GM12878 (cell line): Measurements from ENCODE around the gene SLC17A2. TPM values are rescaled to one million over a fixed set of nuclear protein-coding genes. Genes with fewer than 3 reads are reported as not detected.
"Not testable (repeated sequence)": the region's sequence is repeated elsewhere in the genome, so short reads cannot be mapped to it uniquely, and the experiment has no call there.

Experiments
- ATAC-seq: fragments of 200-7000 bp; cut with Tn5 transposase; 3 replicates; pipeline ENCODE4 v1.9.1; 2020; ENCODE audit warnings: mild to moderate bottlenecking, moderate library complexity
- BruUV-seq: library from RNA; stranded (reverse); fragments of 400-500 nt; replicated peaks from 2 replicates; lab custom pipeline; 2021; lab: Mats Ljungman, UMichigan
- CTCF ChIA-PET: fragments of 300-600 bp; sonication (Branson Sonifier 250); formaldehyde crosslinking; extraction: SDS; loops from one replicate; lab custom pipeline; 2021; ENCODE audit warnings: inconsistent platforms; lab: Yijun Ruan, JAX
- POLR2A ChIA-PET: fragments of 350-600 bp; formaldehyde crosslinking; extraction: SDS; loops from one replicate; lab custom pipeline; 2021; ENCODE audit warnings: inconsistent platforms; lab: Charles Lee
- RAD21 ChIA-PET: fragments of 300-600 bp; sonication (Branson Sonifier 250); formaldehyde crosslinking; loops from one replicate; lab custom pipeline; 2023; ENCODE audit warnings: antibody characterized with exemption; ENCODE audit not compliant: unreplicated experiment; lab: Charles Lee
- SMC1A ChIA-PET: fragments of 300-600 bp; sonication (Branson Sonifier 250); formaldehyde crosslinking; loops from one replicate; lab custom pipeline; 2023; ENCODE audit not compliant: unreplicated experiment, uncharacterized antibody; lab: Charles Lee
- DNase-seq: peaks from one replicate; pipeline ENCODE4 v3.0.0-alpha.2; 2011; ENCODE audit warnings: low read depth, low spot score
- FAIRE-seq: peaks from 3 replicates; lab custom pipeline; 2011; peaks lifted over from hg19 to GRCh38; lab: Jason Lieb, UNC
- H2AFZ ChIP-seq: 2 replicates; pipeline ENCODE4 v1.6.0; 2011; ENCODE audit warnings: low read depth, low read length, control low read depth; ENCODE audit not compliant: control insufficient read depth
- H3K27ac ChIP-seq: 2 replicates; pipeline ENCODE4 v1.5.1; 2011; ENCODE audit warnings: control low read depth; ENCODE audit not compliant: control insufficient read depth, insufficient read depth
- H3K27me3 ChIP-seq, 2 experiments: replicated peaks in 1 of 2; 2 replicates each; pipeline versions ENCODE4 v1.6.0 to v1.6.1; 2011; ENCODE audit warnings: low read length in 1 of 2; ENCODE audit not compliant: control insufficient read depth in 2 of 2, insufficient read depth in 2 of 2
- H3K36me3 ChIP-seq, 2 experiments: 2 replicates each; pipeline ENCODE4 v1.5.1; 2011; ENCODE audit warnings: low read length in 1 of 2; ENCODE audit not compliant: control insufficient read depth in 2 of 2, insufficient read depth in 2 of 2
- H3K4me1 ChIP-seq: 2 replicates; pipeline ENCODE4 v1.6.1; 2011; ENCODE audit warnings: mild to moderate bottlenecking, low read length, moderate library complexity, mixed read lengths; ENCODE audit not compliant: control insufficient read depth, insufficient read depth
- H3K4me2 ChIP-seq: 2 replicates; pipeline ENCODE4 v1.6.0; 2011; ENCODE audit warnings: control low read depth; ENCODE audit not compliant: control insufficient read depth, insufficient read depth
- H3K4me3 ChIP-seq: fragments of 200-600 bp; sonication (generic); 2 replicates; pipeline ENCODE4 v1.5.1; 2016
- H3K79me2 ChIP-seq: 2 replicates; pipeline ENCODE4 v1.6.0; 2011; ENCODE audit warnings: low read length; ENCODE audit not compliant: control insufficient read depth, insufficient read depth
- H3K9ac ChIP-seq: 2 replicates; pipeline ENCODE4 v1.8.0; 2011; ENCODE audit warnings: low read length, control low read depth, mixed read lengths; ENCODE audit not compliant: control insufficient read depth, insufficient read depth
- H3K9me3 ChIP-seq: replicated peaks from 3 replicates; pipeline ENCODE4 v1.5.1; 2011; ENCODE audit warnings: mild to moderate bottlenecking, low read length; ENCODE audit not compliant: control insufficient read depth, insufficient read depth
- H4K20me1 ChIP-seq: 2 replicates; pipeline ENCODE4 v1.6.0; 2011; ENCODE audit not compliant: control insufficient read depth, insufficient read depth
- WGBS: methylation state at CpG from one replicate; pipeline ENCODE4 v1.1.6; 2016; ENCODE audit warnings: low lambda C conversion rate; ENCODE audit not compliant: insufficient replicate concordance, insufficient coverage; ENCODE audit errors: missing lambda C conversion rate; 5-methylcytosine and 5-hydroxymethylcytosine counted together
- in situ Hi-C: fragments of 300-500 bp; cut with MboI; formaldehyde crosslinking; loops from 9 replicates; pipeline ENCODE4 v1.14.3; 2018; ENCODE audit warnings: mixed read lengths
- intact Hi-C: fragments of 100-400 bp; cut with micrococcal nuclease; formaldehyde crosslinking; loops from one replicate; pipeline ENCODE4 v1.14.2; 2022; ENCODE audit not compliant: unreplicated experiment
- polyA plus RNA-seq, 11 experiments: library from polyadenylated mRNA; depleted of rRNA in 4 of 11; unstranded in 6 of 11; stranded (reverse) in 5 of 11; fragments of >200 nt; fragmentation: Nextera tagmentation in 4 of 11; fragmentation: Illumina TruSeq in 1 of 11; extraction: Ambion mirVana in 4 of 11; extraction: Trizol in 1 of 11; gene quantifications; 1 replicate in 1 of 11; 2 replicates in 10 of 11; pipeline versions ENCODE4 v1.2.1 to v1.2.3, GENCODE V29; 2011 to 2016; ENCODE audit warnings: inconsistent platforms in 2 of 11, missing spikeins in 2 of 11, low read depth in 1 of 11
- total RNA-seq, 4 experiments: library from RNA; depleted of rRNA in 3 of 4; stranded (reverse); fragments of >200 nt in 3 of 4; fragmentation: Illumina TruSeq in 1 of 4; extraction: Trizol in 1 of 4; gene quantifications; 2 replicates each; pipeline versions ENCODE4 v1.2.1 to v1.2.3, GENCODE V29; 2013 to 2021
- TF ChIP-seq, protein P1 (sequence below): IDR thresholded peaks from 2 replicates; pipeline ENCODE4 v1.6.1; 2012; ENCODE audit warnings: improper control_type of control experiment, low read depth, low read length; ENCODE audit not compliant: insufficient replicate concordance

SLC17A2 gene
- total and polyA plus RNA-seq, 10 of the 15 experiments (the other 5 are each of a cell fraction or from before 2014, with no cell fraction given): not detected

DNA sequence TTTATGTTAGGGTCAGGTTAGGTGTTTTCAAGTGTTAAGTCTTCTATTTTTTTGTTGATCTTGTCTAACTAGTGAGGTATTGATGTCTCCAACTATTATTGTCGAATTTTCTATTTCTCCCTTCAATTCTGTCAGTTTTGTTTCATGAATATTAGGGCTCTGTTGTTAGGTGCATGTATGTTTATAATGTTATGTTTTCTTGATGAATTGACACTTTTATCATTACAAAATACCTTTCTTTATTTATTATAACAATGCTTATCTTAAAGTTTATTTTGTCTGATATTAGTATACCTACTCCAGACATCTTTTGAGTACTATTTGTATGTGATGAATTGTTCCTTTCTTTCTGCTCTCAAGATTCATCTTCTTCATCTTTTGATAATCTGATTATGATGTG lies 19.2 kb upstream of the SLC17A2 start (continued):
- TF ChIP-seq, protein P1, sequence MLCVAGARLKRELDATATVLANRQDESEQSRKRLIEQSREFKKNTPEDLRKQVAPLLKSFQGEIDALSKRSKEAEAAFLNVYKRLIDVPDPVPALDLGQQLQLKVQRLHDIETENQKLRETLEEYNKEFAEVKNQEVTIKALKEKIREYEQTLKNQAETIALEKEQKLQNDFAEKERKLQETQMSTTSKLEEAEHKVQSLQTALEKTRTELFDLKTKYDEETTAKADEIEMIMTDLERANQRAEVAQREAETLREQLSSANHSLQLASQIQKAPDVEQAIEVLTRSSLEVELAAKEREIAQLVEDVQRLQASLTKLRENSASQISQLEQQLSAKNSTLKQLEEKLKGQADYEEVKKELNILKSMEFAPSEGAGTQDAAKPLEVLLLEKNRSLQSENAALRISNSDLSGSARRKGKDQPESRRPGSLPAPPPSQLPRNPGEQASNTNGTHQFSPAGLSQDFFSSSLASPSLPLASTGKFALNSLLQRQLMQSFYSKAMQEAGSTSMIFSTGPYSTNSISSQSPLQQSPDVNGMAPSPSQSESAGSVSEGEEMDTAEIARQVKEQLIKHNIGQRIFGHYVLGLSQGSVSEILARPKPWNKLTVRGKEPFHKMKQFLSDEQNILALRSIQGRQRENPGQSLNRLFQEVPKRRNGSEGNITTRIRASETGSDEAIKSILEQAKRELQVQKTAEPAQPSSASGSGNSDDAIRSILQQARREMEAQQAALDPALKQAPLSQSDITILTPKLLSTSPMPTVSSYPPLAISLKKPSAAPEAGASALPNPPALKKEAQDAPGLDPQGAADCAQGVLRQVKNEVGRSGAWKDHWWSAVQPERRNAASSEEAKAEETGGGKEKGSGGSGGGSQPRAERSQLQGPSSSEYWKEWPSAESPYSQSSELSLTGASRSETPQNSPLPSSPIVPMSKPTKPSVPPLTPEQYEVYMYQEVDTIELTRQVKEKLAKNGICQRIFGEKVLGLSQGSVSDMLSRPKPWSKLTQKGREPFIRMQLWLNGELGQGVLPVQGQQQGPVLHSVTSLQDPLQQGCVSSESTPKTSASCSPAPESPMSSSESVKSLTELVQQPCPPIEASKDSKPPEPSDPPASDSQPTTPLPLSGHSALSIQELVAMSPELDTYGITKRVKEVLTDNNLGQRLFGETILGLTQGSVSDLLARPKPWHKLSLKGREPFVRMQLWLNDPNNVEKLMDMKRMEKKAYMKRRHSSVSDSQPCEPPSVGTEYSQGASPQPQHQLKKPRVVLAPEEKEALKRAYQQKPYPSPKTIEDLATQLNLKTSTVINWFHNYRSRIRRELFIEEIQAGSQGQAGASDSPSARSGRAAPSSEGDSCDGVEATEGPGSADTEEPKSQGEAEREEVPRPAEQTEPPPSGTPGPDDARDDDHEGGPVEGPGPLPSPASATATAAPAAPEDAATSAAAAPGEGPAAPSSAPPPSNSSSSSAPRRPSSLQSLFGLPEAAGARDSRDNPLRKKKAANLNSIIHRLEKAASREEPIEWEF: no peak

DNA sequence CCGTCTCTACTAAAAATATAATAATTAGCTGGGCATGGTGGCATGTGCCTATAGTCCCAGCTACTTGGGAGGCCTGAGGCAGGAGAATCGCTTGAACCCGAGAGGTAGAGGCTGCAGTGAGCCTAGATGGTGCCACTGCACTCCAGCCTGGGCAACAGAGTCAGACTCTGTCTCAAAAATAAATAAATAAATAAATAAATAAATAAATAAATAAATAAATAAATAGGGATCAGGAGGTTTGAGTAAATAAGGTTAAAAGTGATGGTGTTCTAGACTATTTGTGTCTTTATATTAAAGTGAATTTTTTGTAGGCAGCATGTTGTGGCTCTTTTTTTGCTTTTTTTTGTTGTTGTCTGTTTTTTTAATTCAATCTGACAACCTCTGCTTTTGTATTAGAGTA lies 17.0 kb upstream of the SLC17A2 start:
- ATAC-seq, H3K36me3 ChIP-seq, BruUV-seq, H3K79me2 ChIP-seq, FAIRE-seq, DNase-seq, H3K4me2 ChIP-seq, H2AFZ ChIP-seq, H4K20me1 ChIP-seq, H3K4me3 ChIP-seq, H3K27ac ChIP-seq, H3K27me3 ChIP-seq, H3K9me3 ChIP-seq, H3K4me1 ChIP-seq, H3K9ac ChIP-seq, intact Hi-C loops: not testable (repeated sequence)
- RAD21 ChIA-PET: interaction anchor here (0.7 kb wide), 1 partner anchor 20 kb away, joined by 3 read pairs; no protein-coding TSS in a partner anchor
- SMC1A ChIA-PET: interaction anchor here (0.6 to 1.1 kb wide), 2 partner anchors 23 to 50 kb away, joined by 3 read pairs; no protein-coding TSS in a partner anchor
- CTCF ChIA-PET: interaction anchor here (1.1 to 1.4 kb wide), 3 partner anchors 14 to 159 kb away, joined by 3 to 4 read pairs (median 3); no protein-coding TSS in a partner anchor
- POLR2A ChIA-PET: interaction anchor here (0.7 kb wide), 1 partner anchor 534 kb away, joined by 4 read pairs; no protein-coding TSS in a partner anchor
- in situ Hi-C loops: loop anchor here (25.0 kb wide), 1 partner anchor 685 kb away; no protein-coding TSS in a partner anchor
- 100% methylated on average over 3 of the region's 3 CpGs for WGBS
